ENCODE results near the gene RPL32. TPM values are rescaled to one million over a fixed set of nuclear protein-coding genes. Genes with fewer than 3 reads are reported as not detected.

RPL32 gene
- polyA plus RNA-seq, 1 of the 3 experiments (the other 2 are of a cell fraction) = 2,311 TPM

GRCh38 chr3:12815078-12815477 is 26.3 kb downstream of the RPL32 start:
- ChIA-PET CTCF (interaction anchor here (1.1 to 1.4 kb wide), 2 partner anchors 15 to 27 kb away, joined by 3 to 4 read pairs; partner anchors contain the start of gene RPL32), POLR2A (interaction anchor here (0.6 kb wide), 1 partner anchor 77 kb away, joined by 3 read pairs; no protein-coding TSS in a partner anchor)
- Histone ChIP-seq H3K27ac (ENCODE audit: low read depth in 2 of 2, low read length in 1 of 2) (no peak overlapping the region), H3K9ac (no peak overlapping the region), H3K9me3 (no peaks in the 10 kb centered on the region), H3K4me3 (ENCODE audit: low read depth in 2 of 2, low read length in 1 of 2) (no peak overlapping the region), H3K4me2 (no peak overlapping the region), H2AFZ (ENCODE audit: low read depth) (no peak overlapping the region), H3F3A (replicated peaks; ENCODE audit: insufficient read depth) (no peaks in the 10 kb centered on the region), H3K79me2 (ENCODE audit: insufficient read depth) (no peaks in the 10 kb centered on the region), H3K36me3 (replicated peaks in 1 of 2; ENCODE audit: control insufficient read depth in 1 of 2, insufficient read depth in 2 of 2, low read length in 1 of 2) (no peaks in the 10 kb centered on the region), H3K27me3 (ENCODE audit: insufficient read depth) (no peaks in the 10 kb centered on the region), H4K20me1 (ENCODE audit: insufficient read depth) (no peaks in the 10 kb centered on the region), H3K4me1 (ENCODE audit: control insufficient read depth in 1 of 2, insufficient read depth in 2 of 2, low read depth in 1 of 2, low read length in 1 of 2) (peaks cover 0 to 17% of the 10 kb centered on the region in 2 experiments; a peak in 2 of 4 replicates), H3K9me2 (no peaks in the 10 kb centered on the region)
- TF ChIP-seq REST (IDR thresholded peaks at IDR 0.05; ENCODE audit: low read depth, low read length) (no peak), TAF1 (IDR thresholded peaks at IDR 0.05; ENCODE audit: borderline replicate concordance, low read depth, low read length) (no peak), RFX5 (IDR thresholded peaks at IDR 0.05; ENCODE audit: low read length) (no peak), ELF1 (IDR thresholded peaks at IDR 0.05) (no peak), ZBTB33 (IDR thresholded peaks at IDR 0.05; ENCODE audit: borderline replicate concordance, low read depth) (no peak), YY1 (IDR thresholded peaks at IDR 0.05; ENCODE audit: low read depth) (no peak), MAX (IDR thresholded peaks at IDR 0.05; ENCODE audit: low read depth) (no peak), SMC3 (IDR thresholded peaks at IDR 0.05; ENCODE audit: low read depth, low read length) (no peak), SIN3A (IDR thresholded peaks at IDR 0.05; ENCODE audit: borderline replicate concordance, low read depth, low read length) (no peak), RXRA (IDR thresholded peaks at IDR 0.05; ENCODE audit: borderline replicate concordance, low read depth) (no peak), NRF1 (IDR thresholded peaks at IDR 0.05; ENCODE audit: low read depth, low read length) (no peak)
- no peak for DNase-seq
- WGBS (ENCODE audit: low lambda C conversion rate) = 73% methylated on average over 9 of the region's 24 CpGs

- Histone ChIP-seq H3K4me3 (ENCODE audit: low read depth in 2 of 2, low read length in 1 of 2) (no peak overlapping the region), H2AFZ (ENCODE audit: low read depth) (no peak overlapping the region), H3K9me3 (no peaks in the 10 kb centered on the region), H3K4me2 (no peak overlapping the region), H3K27ac (ENCODE audit: low read depth in 2 of 2, low read length in 1 of 2) (no peak overlapping the region), H3K27me3 (ENCODE audit: insufficient read depth) (no peaks in the 10 kb centered on the region), H3K36me3 (replicated peaks in 1 of 2; ENCODE audit: control insufficient read depth in 1 of 2, insufficient read depth in 2 of 2, low read length in 1 of 2) (no peaks in the 10 kb centered on the region), H3K9ac (no peak overlapping the region), H3K79me2 (ENCODE audit: insufficient read depth) (no peaks in the 10 kb centered on the region), H3F3A (replicated peaks; ENCODE audit: insufficient read depth) (no peaks in the 10 kb centered on the region), H4K20me1 (ENCODE audit: insufficient read depth) (no peaks in the 10 kb centered on the region), H3K4me1 (ENCODE audit: control insufficient read depth in 1 of 2, insufficient read depth in 2 of 2, low read depth in 1 of 2, low read length in 1 of 2) (peaks cover 6 to 24% of the 10 kb centered on the region in 2 experiments; a peak in 2 of 4 replicates), H3K9me2 (no peaks in the 10 kb centered on the region)
- WGBS (ENCODE audit: low lambda C conversion rate) = 60% methylated on average over 4 of the region's 6 CpGs
- CTCF ChIA-PET = interaction anchor here (0.9 to 1.1 kb wide), 2 partner anchors 28 to 78 kb away, joined by 3 read pairs; partner anchors contain the start of gene RPL32
- TF ChIP-seq PBX3 (IDR thresholded peaks at IDR 0.05) (no peak), RCOR1 (IDR thresholded peaks at IDR 0.05; ENCODE audit: low read length) (no peak), TCF12 (IDR thresholded peaks at IDR 0.05) (no peak), MAX (IDR thresholded peaks at IDR 0.05; ENCODE audit: low read depth) (no peak), ZBTB33 (IDR thresholded peaks at IDR 0.05; ENCODE audit: borderline replicate concordance, low read depth) (no peak), JUND (IDR thresholded peaks at IDR 0.05) (no peak), CTCF (IDR thresholded peaks at IDR 0.05) (no peak)
- POLR2A ChIA-PET = no interaction called here
- no peak for DNase-seq
Observed at GRCh38 chr3:12813967-12814366, 27.4 kb downstream of the RPL32 start.

Measured in SK-N-SH (cell line).